ENCODE measurements around the gene TPSB2.
"Not testable (repeated sequence)": the region's sequence is repeated elsewhere in the genome, so short reads cannot be mapped to it uniquely, and the experiment has no call there.

TPSB2 gene

DNA sequence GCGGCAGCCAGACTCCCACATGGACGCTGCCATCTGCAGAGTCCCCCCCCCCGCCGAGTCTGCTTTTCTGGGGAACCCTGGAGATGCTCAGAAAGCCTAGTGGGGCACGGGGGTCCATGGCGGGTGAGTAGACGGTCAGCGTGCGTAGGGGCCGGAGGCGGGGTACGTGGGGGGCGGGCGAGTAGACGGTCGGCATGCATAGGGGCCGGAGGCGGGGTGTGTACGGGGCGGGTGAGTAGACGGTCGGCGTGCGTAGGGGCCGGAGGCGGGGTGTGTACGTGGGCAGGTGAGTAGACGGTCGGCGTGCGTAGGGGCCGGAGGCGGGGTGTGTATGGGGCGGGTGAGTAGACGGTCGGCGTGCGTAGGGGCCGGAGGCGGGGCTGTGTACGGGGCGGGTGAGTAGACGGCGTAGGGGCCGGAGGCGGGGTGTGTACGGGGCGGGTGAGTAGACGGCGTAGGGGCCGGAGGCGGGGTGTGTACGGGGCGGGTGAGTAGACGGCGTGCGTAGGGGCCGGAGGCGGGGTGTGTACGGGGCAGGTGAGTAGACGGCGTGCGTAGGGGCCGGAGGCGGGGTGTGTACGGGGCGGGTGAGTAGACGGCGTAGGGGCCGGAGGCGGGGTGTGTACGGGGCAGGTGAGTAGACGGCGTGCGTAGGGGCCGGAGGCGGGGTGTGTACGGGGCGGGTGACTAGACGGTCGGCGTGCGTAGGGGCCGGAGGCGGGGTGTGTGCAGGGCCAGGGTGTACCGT, 44.4 kb downstream of the TPSB2 start:
- CTCF ChIA-PET; H3K27ac ChIP-seq (ENCODE audit: insufficient read depth in 1 of 2, low read depth in 1 of 2, low read length in 2 of 2, poor library complexity in 1 of 2, severe bottlenecking in 2 of 2); H3K4me3 ChIP-seq (ENCODE audit: control insufficient read depth in 1 of 7, extremely low read depth in 1 of 7, insufficient read depth in 4 of 7, low read depth in 2 of 7, low read length in 6 of 7); H3K9me3 ChIP-seq (ENCODE audit: control extremely low read depth in 1 of 5, control insufficient read depth in 4 of 5, insufficient read depth in 2 of 5, low read depth in 1 of 5, low read length in 4 of 5); H3K36me3 ChIP-seq (ENCODE audit: control insufficient read depth in 4 of 4, insufficient read depth in 4 of 4, low read length in 3 of 4); DNase-seq; H3K4me1 ChIP-seq (ENCODE audit: control extremely low read depth in 1 of 4, control insufficient read depth in 4 of 4, insufficient read depth in 4 of 4, low read length in 3 of 4); POLR2A ChIA-PET: not testable (repeated sequence)
- 90% methylated on average over 32 of the region's 86 CpGs for WGBS (ENCODE audit: insufficient coverage)
- peaks cover 0 to 20% (median 0%) of the 10 kb centered on the region in 5 experiments for H3K27me3 ChIP-seq (replicated peaks in 2 of 5; ENCODE audit: control insufficient read depth in 4 of 5, insufficient read depth in 5 of 5, low read length in 4 of 5)

DNA sequence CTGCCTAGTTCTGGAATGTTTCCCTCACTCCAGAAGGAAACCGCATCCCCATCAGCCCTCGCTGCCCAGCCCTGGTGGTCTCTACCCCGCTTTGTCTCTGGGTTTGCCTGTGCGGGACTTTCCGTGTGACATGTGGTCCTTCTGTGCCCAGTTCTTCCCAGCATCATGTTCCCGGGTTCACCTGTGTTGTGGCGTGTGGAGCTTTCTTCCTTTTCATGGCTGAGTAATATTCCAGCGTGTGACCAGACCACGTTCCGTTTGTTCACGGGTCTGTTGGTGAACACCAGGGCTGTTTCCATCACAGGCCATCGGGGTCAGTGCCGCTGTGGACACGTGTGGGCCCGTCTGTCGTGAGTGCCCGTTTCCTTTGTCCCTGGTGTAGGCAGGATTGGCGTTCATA, 45.0 kb downstream of the TPSB2 start:
- POLR2A ChIA-PET = no interaction called here
- CTCF ChIA-PET = no interaction called here
- Histone ChIP-seq H3K9me3 (ENCODE audit: control extremely low read depth in 1 of 5, control insufficient read depth in 4 of 5, insufficient read depth in 2 of 5, low read depth in 1 of 5, low read length in 4 of 5) (no peaks in the 10 kb centered on the region), H3K36me3 (ENCODE audit: control insufficient read depth in 4 of 4, insufficient read depth in 4 of 4, low read length in 3 of 4) (no peaks in the 10 kb centered on the region), H3K4me3 (ENCODE audit: control insufficient read depth in 1 of 7, extremely low read depth in 1 of 7, insufficient read depth in 4 of 7, low read depth in 2 of 7, low read length in 6 of 7) (no peak overlapping the region), H3K4me1 (ENCODE audit: control extremely low read depth in 1 of 4, control insufficient read depth in 4 of 4, insufficient read depth in 4 of 4, low read length in 3 of 4) (no peaks in the 10 kb centered on the region), H3K27ac (ENCODE audit: insufficient read depth in 1 of 2, low read depth in 1 of 2, low read length in 2 of 2, poor library complexity in 1 of 2, severe bottlenecking in 2 of 2) (no peak overlapping the region), H3K27me3 (replicated peaks in 2 of 5; ENCODE audit: control insufficient read depth in 4 of 5, insufficient read depth in 5 of 5, low read length in 4 of 5) (peaks cover 0 to 20% (median 0%) of the 10 kb centered on the region in 5 experiments)
- DNase-seq = no peak
- WGBS (ENCODE audit: insufficient coverage) = 93% methylated on average over 17 of the region's 18 CpGs

- Histone ChIP-seq H3K36me3 (ENCODE audit: control insufficient read depth in 4 of 4, insufficient read depth in 4 of 4, low read length in 3 of 4) (no peaks in the 10 kb centered on the region), H3K27me3 (replicated peaks in 2 of 5; ENCODE audit: control insufficient read depth in 4 of 5, insufficient read depth in 5 of 5, low read length in 4 of 5) (peaks cover 0 to 20% (median 0%) of the 10 kb centered on the region in 5 experiments), H3K27ac (ENCODE audit: insufficient read depth in 1 of 2, low read depth in 1 of 2, low read length in 2 of 2, poor library complexity in 1 of 2, severe bottlenecking in 2 of 2) (no peak overlapping the region), H3K9me3 (ENCODE audit: control extremely low read depth in 1 of 5, control insufficient read depth in 4 of 5, insufficient read depth in 2 of 5, low read depth in 1 of 5, low read length in 4 of 5) (no peaks in the 10 kb centered on the region), H3K4me1 (ENCODE audit: control extremely low read depth in 1 of 4, control insufficient read depth in 4 of 4, insufficient read depth in 4 of 4, low read length in 3 of 4) (no peaks in the 10 kb centered on the region), H3K4me3 (ENCODE audit: control insufficient read depth in 1 of 7, extremely low read depth in 1 of 7, insufficient read depth in 4 of 7, low read depth in 2 of 7, low read length in 6 of 7) (no peak overlapping the region)
- POLR2A ChIA-PET = no interaction called here
- no peak for DNase-seq
- WGBS (ENCODE audit: insufficient coverage) = 91% methylated on average over 25 of the region's 26 CpGs
- CTCF ChIA-PET = no interaction called here
Measured at GRCh38 chr16:1184156-1184868, 45.7 kb downstream of the TPSB2 start.

DNA sequence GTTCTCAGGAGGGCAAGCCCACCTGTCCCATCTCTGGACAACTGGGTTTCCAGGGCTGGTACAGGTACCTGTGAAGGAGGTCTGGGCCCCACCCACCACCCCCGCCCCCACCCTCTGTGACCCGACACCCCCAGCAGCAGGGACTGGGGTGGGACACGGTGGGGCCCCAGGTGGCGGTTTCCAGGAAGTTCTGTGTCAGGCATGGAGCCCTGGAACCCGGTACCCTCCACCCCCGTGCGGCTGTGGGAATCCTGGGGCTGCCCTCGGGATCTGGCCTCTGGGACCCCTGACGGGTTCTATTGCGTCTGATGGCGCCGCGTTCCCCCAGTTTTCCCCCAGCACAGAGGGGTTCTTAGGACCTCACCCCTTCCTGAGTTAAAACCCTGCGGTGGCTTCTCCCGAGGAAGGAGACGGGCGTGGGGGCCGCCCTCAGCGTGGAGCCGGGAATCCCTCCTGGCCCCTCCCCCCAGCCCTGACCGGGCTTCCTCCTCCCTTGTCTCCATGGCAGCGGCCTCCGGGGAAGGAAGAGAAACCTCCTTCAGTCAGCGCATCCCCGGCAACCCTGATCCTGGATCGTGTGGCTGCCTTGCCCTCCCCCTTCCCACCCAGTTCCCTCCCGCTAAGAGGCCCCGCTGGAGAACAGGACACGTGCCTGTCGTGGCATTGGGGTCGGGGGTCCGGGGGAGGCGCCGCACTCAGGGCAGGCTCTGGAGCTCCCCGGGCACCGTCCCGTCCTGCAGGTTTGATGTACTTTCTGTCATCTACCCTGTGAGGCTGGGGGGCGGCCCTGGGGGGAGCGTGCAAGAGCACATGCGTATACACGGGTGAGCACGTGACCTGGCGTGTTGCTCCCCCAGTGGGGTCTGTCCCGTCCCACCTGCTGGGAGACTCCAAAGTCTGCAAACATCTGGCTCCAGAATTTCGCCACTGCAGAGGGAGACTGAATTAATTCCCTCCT, 46.8 kb downstream of the TPSB2 start:
- Histone ChIP-seq H3K9me3 (ENCODE audit: control extremely low read depth in 1 of 5, control insufficient read depth in 4 of 5, insufficient read depth in 2 of 5, low read depth in 1 of 5, low read length in 4 of 5) (no peaks in the 10 kb centered on the region), H3K4me1 (ENCODE audit: control extremely low read depth in 1 of 4, control insufficient read depth in 4 of 4, insufficient read depth in 4 of 4, low read length in 3 of 4) (no peaks in the 10 kb centered on the region), H3K27me3 (replicated peaks in 2 of 5; ENCODE audit: control insufficient read depth in 4 of 5, insufficient read depth in 5 of 5, low read length in 4 of 5) (peaks cover 0 to 20% (median 0%) of the 10 kb centered on the region in 5 experiments), H3K36me3 (ENCODE audit: control insufficient read depth in 4 of 4, insufficient read depth in 4 of 4, low read length in 3 of 4) (no peaks in the 10 kb centered on the region), H3K4me3 (ENCODE audit: control insufficient read depth in 1 of 7, extremely low read depth in 1 of 7, insufficient read depth in 4 of 7, low read depth in 2 of 7, low read length in 6 of 7) (no peak overlapping the region), H3K27ac (ENCODE audit: insufficient read depth in 1 of 2, low read depth in 1 of 2, low read length in 2 of 2, poor library complexity in 1 of 2, severe bottlenecking in 2 of 2) (no peak overlapping the region)
- no peak for DNase-seq
- POLR2A ChIA-PET = interaction anchor here (0.6 kb wide), 1 partner anchor 18 kb away, joined by 3 read pairs; no protein-coding TSS in a partner anchor
- CTCF ChIA-PET = no interaction called here
- 68% methylated on average over 40 of the region's 45 CpGs for WGBS (ENCODE audit: insufficient coverage)

GRCh38 chr16:1182316-1182671, 47.7 kb downstream of the TPSB2 start:
- peaks cover 0 to 20% (median 0%) of the 10 kb centered on the region in 5 experiments for H3K27me3 ChIP-seq (replicated peaks in 2 of 5; ENCODE audit: control insufficient read depth in 4 of 5, insufficient read depth in 5 of 5, low read length in 4 of 5)
- POLR2A ChIA-PET = no interaction called here
- no peaks in the 10 kb centered on the region for H3K9me3 ChIP-seq (ENCODE audit: control extremely low read depth in 1 of 5, control insufficient read depth in 4 of 5, insufficient read depth in 2 of 5, low read depth in 1 of 5, low read length in 4 of 5)
- CTCF ChIA-PET = no interaction called here
- WGBS (ENCODE audit: insufficient coverage) = 77% methylated on average over 9 of the region's 19 CpGs
- H3K27ac ChIP-seq (ENCODE audit: insufficient read depth in 1 of 2, low read depth in 1 of 2, low read length in 2 of 2, poor library complexity in 1 of 2, severe bottlenecking in 2 of 2) = no peak overlapping the region
- no peaks in the 10 kb centered on the region for H3K36me3 ChIP-seq (ENCODE audit: control insufficient read depth in 4 of 4, insufficient read depth in 4 of 4, low read length in 3 of 4)
- H3K4me1 ChIP-seq (ENCODE audit: control extremely low read depth in 1 of 4, control insufficient read depth in 4 of 4, insufficient read depth in 4 of 4, low read length in 3 of 4) = no peaks in the 10 kb centered on the region
- no peak for DNase-seq
- no peak overlapping the region for H3K4me3 ChIP-seq (ENCODE audit: control insufficient read depth in 1 of 7, extremely low read depth in 1 of 7, insufficient read depth in 4 of 7, low read depth in 2 of 7, low read length in 6 of 7)

DNA sequence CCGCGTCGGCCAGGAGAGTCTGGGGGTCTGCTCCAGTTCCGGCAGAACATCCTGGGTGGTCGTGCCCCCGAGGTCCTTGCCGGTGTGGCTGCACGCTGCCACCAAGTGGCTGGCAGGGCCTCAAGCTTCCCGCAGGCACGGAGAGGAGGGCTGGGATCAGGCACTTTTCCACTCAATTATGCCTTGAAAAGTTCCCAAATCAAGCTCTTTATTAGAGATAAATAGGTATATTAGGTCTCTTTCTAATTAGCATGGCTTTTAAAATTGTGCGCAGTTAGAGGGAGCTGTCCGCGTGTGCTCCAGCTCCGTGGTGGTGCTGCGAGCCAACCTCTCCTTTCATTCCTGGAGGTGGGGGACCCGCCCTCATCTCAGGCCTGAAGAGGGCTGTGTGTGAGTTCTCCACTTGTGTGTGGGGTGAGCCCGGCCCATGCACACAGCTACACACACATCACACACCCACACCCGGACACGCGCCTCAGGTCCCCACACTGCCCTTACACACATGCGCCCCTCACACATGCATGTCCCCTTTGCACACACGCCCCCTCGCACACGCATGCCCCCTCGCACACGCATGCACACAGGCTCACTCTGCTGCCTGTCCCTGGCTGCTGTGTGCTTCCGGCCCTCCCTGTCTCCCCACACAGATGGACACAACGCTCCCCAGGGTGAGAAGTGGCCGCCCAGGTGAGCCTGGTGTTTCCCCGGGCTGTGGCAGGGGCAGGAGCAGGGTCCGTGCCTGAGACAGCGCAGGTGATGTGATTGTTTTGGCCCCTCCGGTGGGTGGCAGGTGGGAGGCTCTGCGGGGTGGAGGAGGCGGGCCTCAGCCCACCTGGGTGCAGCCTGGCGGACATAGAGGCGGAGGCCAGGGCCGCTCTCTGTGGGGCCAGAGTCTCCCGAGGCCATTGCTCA, 48.3 kb downstream of the TPSB2 start:
- H3K27ac ChIP-seq (ENCODE audit: insufficient read depth in 1 of 2, low read depth in 1 of 2, low read length in 2 of 2, poor library complexity in 1 of 2, severe bottlenecking in 2 of 2) = no peak overlapping the region
- ChIA-PET CTCF (no interaction called here), POLR2A (no interaction called here)
- no peaks in the 10 kb centered on the region for H3K4me1 ChIP-seq (ENCODE audit: control extremely low read depth in 1 of 4, control insufficient read depth in 4 of 4, insufficient read depth in 4 of 4, low read length in 3 of 4)
- no peaks in the 10 kb centered on the region for H3K36me3 ChIP-seq (ENCODE audit: control insufficient read depth in 4 of 4, insufficient read depth in 4 of 4, low read length in 3 of 4)
- no peak overlapping the region for H3K4me3 ChIP-seq (ENCODE audit: control insufficient read depth in 1 of 7, extremely low read depth in 1 of 7, insufficient read depth in 4 of 7, low read depth in 2 of 7, low read length in 6 of 7)
- 84% methylated on average over 33 of the region's 39 CpGs for WGBS (ENCODE audit: insufficient coverage)
- DNase-seq = no peak
- peaks cover 0 to 25% (median 0%) of the 10 kb centered on the region in 5 experiments for H3K27me3 ChIP-seq (replicated peaks in 2 of 5; ENCODE audit: control insufficient read depth in 4 of 5, insufficient read depth in 5 of 5, low read length in 4 of 5)
- H3K9me3 ChIP-seq (ENCODE audit: control extremely low read depth in 1 of 5, control insufficient read depth in 4 of 5, insufficient read depth in 2 of 5, low read depth in 1 of 5, low read length in 4 of 5) = no peaks in the 10 kb centered on the region

All from common myeloid progenitor, CD34-positive (primary cell).